Osteoblast (primary cell): Measurements from ENCODE around the gene ZFPM1. TPM values are rescaled to one million over a fixed set of nuclear protein-coding genes. Genes with fewer than 3 reads are reported as not detected.

Experiments used
- DNase-seq: peaks from one replicate; pipeline ENCODE4 v3.0.0; 2011; ENCODE audit warnings: low spot score, mixed read lengths; ENCODE audit not compliant: insufficient read length; ENCODE audit errors: missing footprints
- H2AFZ ChIP-seq: 2 replicates; pipeline ENCODE4 v1.6.0; 2011; ENCODE audit warnings: mild to moderate bottlenecking, low read length
- H3K27ac ChIP-seq: 2 replicates; pipeline ENCODE4 v1.5.1; 2011; ENCODE audit warnings: mild to moderate bottlenecking, low read depth, low read length, moderate library complexity
- H3K27me3 ChIP-seq: 2 replicates; pipeline ENCODE4 v1.6.0; 2012; ENCODE audit warnings: mild to moderate bottlenecking, control low read depth, inconsistent platforms, low read length, moderate library complexity; ENCODE audit not compliant: insufficient read depth
- H3K36me3 ChIP-seq: 2 replicates; pipeline ENCODE4 v1.5.1; 2011; ENCODE audit warnings: mild to moderate bottlenecking, low read length, control low read depth, moderate library complexity; ENCODE audit not compliant: insufficient read depth
- H3K4me1 ChIP-seq: 2 replicates; pipeline ENCODE4 v1.5.1; 2011; ENCODE audit warnings: mild to moderate bottlenecking, low read length, control low read depth, moderate library complexity; ENCODE audit not compliant: insufficient read depth
- H3K4me2 ChIP-seq: 2 replicates; pipeline ENCODE4 v1.6.0; 2011; ENCODE audit warnings: mild to moderate bottlenecking, low read length; ENCODE audit not compliant: insufficient read depth
- H3K4me3 ChIP-seq: fragments of 200-600 bp; sonication (generic); 3 replicates; pipeline ENCODE4 v1.5.1; 2012; ENCODE audit warnings: mild to moderate bottlenecking, low read length, inconsistent platforms; ENCODE audit not compliant: insufficient read depth
- H3K79me2 ChIP-seq: 2 replicates; pipeline ENCODE4 v1.6.0; 2012; ENCODE audit warnings: mild to moderate bottlenecking, low read length, control low read depth, inconsistent platforms; ENCODE audit not compliant: insufficient read depth
- H3K9me3 ChIP-seq: 2 replicates; pipeline ENCODE4 v1.5.1; 2011; ENCODE audit warnings: low read depth, low read length, control low read depth
- H4K20me1 ChIP-seq: 2 replicates; pipeline ENCODE4 v1.6.0; 2012; ENCODE audit warnings: mild to moderate bottlenecking, low read length, control low read depth; ENCODE audit not compliant: insufficient read depth
- total RNA-seq: library from RNA; depleted of rRNA; stranded (reverse); fragments of >200 nt; gene quantifications from 2 replicates; pipeline ENCODE4 v1.2.3, GENCODE V29; 2012
- TF ChIP-seq, protein P1 (sequence below): IDR thresholded peaks from 2 replicates; pipeline ENCODE4 v1.5.1; 2011; ENCODE audit warnings: mild to moderate bottlenecking, low read depth, low read length, moderate library complexity; ENCODE audit errors: extremely low read depth

Gene ZFPM1
- total RNA-seq, 1 donor = 2.2 TPM

DNA sequence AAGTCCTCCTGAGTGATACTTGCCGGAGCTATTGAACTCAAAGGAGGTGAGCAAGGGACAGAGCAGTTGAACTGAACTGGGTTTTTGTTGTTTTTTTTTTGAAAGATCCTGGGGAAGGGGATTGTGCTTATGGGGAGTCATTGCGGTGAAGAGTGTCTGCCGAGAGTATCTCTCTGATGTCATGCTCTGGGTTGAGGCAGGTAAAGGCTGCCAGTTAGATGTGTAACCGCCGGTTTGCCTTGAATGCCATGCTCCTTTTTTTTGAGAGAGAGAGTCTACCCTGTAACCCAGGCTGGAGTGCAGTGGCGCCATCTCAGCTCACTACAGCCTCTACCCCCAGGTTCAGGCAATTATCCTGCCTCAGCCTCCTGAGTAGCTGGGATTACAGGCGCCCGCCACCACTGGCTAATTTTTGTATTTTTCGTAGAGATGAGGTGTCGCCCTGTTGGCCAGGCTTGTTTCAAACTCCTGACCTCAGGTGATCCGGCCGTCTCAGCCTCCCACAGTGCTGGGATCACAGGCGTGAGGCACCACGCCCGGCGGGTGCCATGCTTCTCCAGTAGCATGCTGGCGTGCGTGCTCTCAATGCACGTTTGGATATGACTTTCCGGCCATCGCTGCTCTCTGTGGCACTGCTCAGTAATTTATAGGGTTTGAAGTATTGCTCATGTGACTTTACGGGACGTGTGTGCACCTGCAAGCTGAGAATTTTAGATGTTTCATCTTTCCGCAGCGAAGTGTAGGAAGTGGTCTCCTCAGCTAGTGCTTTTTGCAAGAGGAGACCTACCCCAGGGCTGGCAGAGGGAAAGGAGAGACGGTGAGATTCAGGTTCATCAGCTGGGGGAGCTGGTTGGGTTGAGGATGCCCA, 125.6 kb downstream of the ZFPM1 start:
- TF ChIP-seq, protein P1, sequence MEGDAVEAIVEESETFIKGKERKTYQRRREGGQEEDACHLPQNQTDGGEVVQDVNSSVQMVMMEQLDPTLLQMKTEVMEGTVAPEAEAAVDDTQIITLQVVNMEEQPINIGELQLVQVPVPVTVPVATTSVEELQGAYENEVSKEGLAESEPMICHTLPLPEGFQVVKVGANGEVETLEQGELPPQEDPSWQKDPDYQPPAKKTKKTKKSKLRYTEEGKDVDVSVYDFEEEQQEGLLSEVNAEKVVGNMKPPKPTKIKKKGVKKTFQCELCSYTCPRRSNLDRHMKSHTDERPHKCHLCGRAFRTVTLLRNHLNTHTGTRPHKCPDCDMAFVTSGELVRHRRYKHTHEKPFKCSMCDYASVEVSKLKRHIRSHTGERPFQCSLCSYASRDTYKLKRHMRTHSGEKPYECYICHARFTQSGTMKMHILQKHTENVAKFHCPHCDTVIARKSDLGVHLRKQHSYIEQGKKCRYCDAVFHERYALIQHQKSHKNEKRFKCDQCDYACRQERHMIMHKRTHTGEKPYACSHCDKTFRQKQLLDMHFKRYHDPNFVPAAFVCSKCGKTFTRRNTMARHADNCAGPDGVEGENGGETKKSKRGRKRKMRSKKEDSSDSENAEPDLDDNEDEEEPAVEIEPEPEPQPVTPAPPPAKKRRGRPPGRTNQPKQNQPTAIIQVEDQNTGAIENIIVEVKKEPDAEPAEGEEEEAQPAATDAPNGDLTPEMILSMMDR = no peak
- no peak overlapping the region for H3K27ac ChIP-seq
- no peaks in the 10 kb centered on the region for H3K4me1 ChIP-seq
- peaks cover 34% of the 10 kb centered on the region for H4K20me1 ChIP-seq
- H2AFZ ChIP-seq = no peak overlapping the region
- no peak overlapping the region for H3K4me2 ChIP-seq
- peaks cover 39% of the 10 kb centered on the region for H3K36me3 ChIP-seq
- H3K27me3 ChIP-seq = no peaks in the 10 kb centered on the region
- DNase-seq = no peak
- no peak overlapping the region for H3K4me3 ChIP-seq
- peaks cover 91% of the 10 kb centered on the region for H3K79me2 ChIP-seq
- no peaks in the 10 kb centered on the region for H3K9me3 ChIP-seq

DNA sequence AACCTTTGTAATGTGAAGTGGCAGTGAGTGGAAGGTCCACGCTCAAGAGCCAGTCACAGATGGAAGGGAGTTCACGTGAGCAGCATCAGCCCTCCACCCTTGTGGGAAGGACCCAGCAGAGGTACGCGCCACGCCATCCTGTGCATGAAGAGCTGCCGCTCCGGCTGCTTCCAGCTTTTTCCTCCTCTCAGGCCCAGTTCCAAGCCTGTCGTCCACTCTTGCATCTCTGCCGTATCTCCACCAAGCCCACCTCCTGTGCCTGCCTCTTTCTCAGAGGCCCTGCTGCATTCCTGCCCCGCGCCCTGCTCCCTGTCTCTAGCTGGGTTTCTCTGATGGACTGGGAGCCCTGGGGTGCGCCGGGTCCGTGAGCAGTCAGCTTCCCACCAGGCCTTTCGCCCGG, 127.3 kb downstream of the ZFPM1 start:
- no peak overlapping the region for H2AFZ ChIP-seq
- no peak overlapping the region for H3K4me3 ChIP-seq
- peaks cover 93% of the 10 kb centered on the region for H3K79me2 ChIP-seq
- H3K27ac ChIP-seq = no peak overlapping the region
- TF ChIP-seq, protein P1 = no peak
- no peak for DNase-seq
- H4K20me1 ChIP-seq = peaks cover 33% of the 10 kb centered on the region
- no peaks in the 10 kb centered on the region for H3K4me1 ChIP-seq
- H3K4me2 ChIP-seq = no peak overlapping the region
- no peaks in the 10 kb centered on the region for H3K27me3 ChIP-seq
- H3K9me3 ChIP-seq = no peaks in the 10 kb centered on the region
- peaks cover 36% of the 10 kb centered on the region for H3K36me3 ChIP-seq

DNA sequence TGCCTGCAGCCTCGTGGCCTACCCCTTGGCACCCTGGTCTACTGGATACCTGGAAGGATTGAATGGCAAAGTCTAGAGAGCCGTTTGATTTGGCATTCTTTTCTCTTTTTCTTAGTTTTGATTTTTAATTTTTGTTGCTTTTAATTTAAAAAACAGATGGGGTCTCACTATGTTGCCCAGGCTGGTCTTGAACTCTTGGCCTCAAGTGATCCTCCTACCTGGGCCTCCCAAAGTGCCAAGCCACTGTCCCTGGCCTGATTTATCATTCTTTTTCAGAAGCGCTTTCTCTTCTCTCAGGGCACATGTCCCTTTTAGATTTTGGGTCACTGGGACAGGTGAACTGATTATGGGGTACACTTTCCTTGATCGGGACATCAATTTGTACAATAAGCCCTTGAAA, 128.0 kb downstream of the ZFPM1 start:
- no peak overlapping the region for H3K4me2 ChIP-seq
- H2AFZ ChIP-seq = no peak overlapping the region
- H3K4me1 ChIP-seq = no peaks in the 10 kb centered on the region
- H3K36me3 ChIP-seq = peaks cover 36% of the 10 kb centered on the region
- H3K9me3 ChIP-seq = no peaks in the 10 kb centered on the region
- H3K4me3 ChIP-seq = no peak overlapping the region
- TF ChIP-seq, protein P1 = no peak
- no peak overlapping the region for H3K27ac ChIP-seq
- peaks cover 92% of the 10 kb centered on the region for H3K79me2 ChIP-seq
- no peak for DNase-seq
- no peaks in the 10 kb centered on the region for H3K27me3 ChIP-seq
- H4K20me1 ChIP-seq = peaks cover 37% of the 10 kb centered on the region

DNA sequence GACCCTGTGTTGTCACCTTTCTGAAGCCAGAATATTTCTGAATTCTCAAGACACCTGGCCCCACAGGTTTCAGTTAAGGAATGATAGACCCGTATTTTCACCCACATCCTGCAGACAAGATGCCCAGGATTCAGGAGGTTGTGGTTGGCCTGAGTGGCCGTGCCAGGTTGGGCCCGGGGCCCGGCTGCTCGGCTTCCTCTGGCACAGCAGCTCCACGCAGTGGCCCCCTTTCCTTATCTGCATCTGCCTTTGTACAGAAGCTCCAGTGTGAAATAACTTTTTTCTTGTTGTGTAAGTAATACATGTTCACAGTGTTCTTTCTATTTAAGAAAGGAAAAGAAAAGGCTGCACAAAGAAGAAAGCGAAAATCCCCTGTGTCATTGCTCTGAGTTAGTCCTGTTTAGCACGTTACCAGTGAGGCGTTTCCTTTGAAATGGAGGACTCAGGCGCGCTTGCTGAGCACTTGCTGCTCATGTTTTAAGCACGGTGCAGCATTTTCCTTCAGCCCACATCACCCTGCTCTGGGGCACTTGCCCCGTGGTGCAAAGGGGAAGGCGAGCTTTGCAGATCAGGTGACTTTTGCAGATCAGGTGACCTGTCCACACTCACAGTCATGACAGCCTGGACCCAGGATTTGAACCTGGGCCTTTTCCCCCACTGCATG, 130.0 kb downstream of the ZFPM1 start:
- H3K9me3 ChIP-seq = no peaks in the 10 kb centered on the region
- no peak overlapping the region for H3K27ac ChIP-seq
- DNase-seq = no peak
- H3K79me2 ChIP-seq = peaks cover 81% of the 10 kb centered on the region
- peaks cover 34% of the 10 kb centered on the region for H3K36me3 ChIP-seq
- TF ChIP-seq, protein P1 = no peak
- H3K27me3 ChIP-seq = no peaks in the 10 kb centered on the region
- no peak overlapping the region for H3K4me3 ChIP-seq
- H2AFZ ChIP-seq = no peak overlapping the region
- H4K20me1 ChIP-seq = peaks cover 31% of the 10 kb centered on the region
- no peaks in the 10 kb centered on the region for H3K4me1 ChIP-seq
- H3K4me2 ChIP-seq = no peak overlapping the region
